GM18505 (cell line): Measurements from ENCODE around the gene ZBTB7C.

Experiments used
- ATAC-seq: cut with Tn5 transposase; IDR thresholded peaks from one replicate; pipeline ENCODE4 v1.9.1; 2021; ENCODE audit not compliant: unreplicated experiment
- POLR2A ChIP-seq: IDR thresholded peaks from 4 replicates; pipeline ENCODE4 v1.6.1; 2011; ENCODE audit warnings: borderline replicate concordance; ENCODE audit not compliant: insufficient read depth, insufficient read length; ENCODE audit errors: extremely low read depth

ZBTB7C gene

DNA sequence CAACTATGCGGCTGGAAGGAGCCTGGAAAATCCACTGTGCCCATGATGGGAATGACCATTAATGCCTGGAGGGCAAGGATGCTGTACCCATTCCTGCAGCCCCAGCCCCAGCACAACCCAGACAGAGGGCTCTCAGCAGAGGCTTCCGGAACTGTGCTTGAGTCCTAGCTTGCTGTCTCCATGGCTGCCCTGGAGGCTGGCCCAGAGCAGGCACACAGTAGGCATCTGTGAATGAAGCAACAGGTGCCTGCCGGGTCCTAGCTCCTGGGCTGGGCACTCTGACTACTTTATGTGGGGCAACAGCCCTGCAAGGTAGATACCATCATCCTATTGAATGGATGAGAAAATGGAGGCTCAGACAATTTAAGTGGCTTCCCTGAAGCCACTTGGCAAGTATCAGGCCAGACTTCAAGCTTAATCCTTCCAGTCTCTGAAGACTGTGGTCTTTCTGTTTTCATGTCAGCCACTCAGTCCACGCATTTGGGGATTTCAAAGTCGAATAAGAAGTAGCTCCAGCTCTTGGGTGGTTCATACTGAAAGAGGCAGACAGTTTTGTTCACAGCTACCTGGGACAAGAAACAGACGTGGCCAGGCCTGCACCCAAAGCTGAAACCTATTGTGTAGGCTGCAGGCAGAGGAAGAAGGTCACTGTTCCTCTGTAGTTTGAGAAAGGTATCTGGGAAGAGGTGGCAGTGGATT, 237.5 kb downstream of the ZBTB7C start:
- TF ChIP-seq POLR2A = no peak

DNA sequence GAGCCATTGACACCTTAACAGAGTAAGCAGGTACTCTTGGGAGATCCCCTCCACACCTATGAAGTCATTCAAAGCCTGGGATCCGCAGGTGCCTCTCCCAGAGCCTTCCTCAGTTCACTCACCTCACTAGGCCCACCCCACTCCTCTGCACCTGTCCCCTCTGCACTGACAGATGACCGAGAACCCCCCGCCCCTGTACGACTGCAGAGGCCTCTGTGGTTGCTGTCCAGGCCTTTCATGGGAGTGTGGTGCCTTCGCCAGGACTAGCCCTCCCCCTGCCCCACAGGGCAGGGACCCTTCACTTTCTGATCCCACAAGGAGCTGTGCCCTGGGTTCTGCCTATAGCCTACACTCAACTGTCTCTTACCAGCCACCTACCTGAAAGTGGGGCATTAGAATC, 238.5 kb downstream of the ZBTB7C start:
- TF ChIP-seq POLR2A = no peak

More for the DNA sequence above, 237.5 kb downstream of the ZBTB7C start:
- ATAC-seq = no peak

GRCh38 chr18:48168861-48169260, 240.3 kb downstream of the ZBTB7C start:
- TF ChIP-seq POLR2A = no peak
- no peak for ATAC-seq

More for the DNA sequence above, 238.5 kb downstream of the ZBTB7C start:
- no peak for ATAC-seq

- ATAC-seq = no peak
- no peak for TF ChIP-seq POLR2A
Measured at GRCh38 chr18:48167897-48168253, 241.3 kb downstream of the ZBTB7C start.

DNA sequence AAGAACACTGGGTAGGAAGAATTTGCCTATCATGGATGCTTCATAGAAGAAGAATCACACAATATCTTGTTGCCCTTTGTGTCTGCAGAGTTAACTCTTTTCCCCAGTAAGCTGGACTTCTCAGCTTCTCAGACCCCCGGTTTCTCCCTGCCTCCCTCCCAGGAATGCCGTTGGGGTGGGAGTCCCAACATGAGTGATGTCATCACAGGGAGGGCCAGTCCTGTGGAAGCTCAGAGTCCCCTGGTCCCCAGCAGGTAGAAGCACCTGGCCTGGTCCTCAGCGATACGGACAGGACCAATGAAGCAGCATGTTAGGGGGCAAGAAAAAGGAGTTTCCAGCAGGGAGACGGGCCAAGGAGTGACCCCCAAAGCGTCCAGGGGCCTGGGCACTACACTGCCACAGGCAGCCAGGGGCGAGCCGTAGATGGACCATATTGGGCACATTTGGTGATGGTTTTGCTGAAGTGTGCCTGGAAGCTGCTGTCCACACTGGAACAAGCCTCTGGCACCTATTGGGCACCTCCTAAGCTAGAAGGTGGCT, 242.8 kb downstream of the ZBTB7C start:
- no peak for ATAC-seq
- no peak for TF ChIP-seq POLR2A

- ATAC-seq = no peak
- no peak for TF ChIP-seq POLR2A
Measured at GRCh38 chr18:48165111-48165866, 243.9 kb downstream of the ZBTB7C start.

GRCh38 chr18:48164701-48165100, 244.5 kb downstream of the ZBTB7C start:
- no peak for ATAC-seq
- TF ChIP-seq POLR2A = no peak

GRCh38 chr18:48164116-48164515, 245.1 kb downstream of the ZBTB7C start:
- TF ChIP-seq POLR2A = no peak
- no peak for ATAC-seq

DNA sequence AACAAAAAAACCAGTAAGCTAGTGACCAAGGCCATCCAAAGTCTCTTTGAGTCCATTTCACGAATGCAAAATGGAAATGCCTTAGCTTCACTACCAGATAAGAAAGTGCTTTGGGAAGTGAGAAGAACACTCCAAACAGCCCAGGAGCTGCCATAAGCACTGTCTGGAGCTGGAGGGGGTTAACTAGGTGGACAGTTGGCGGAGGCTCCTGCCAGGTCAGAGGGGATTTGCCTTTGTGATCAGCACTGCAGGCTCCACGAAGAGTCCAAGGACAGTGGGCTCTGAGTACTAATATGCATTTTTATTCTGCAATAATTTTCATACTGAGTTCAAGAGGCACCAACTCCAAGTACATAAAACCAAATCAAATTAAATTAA, 245.5 kb downstream of the ZBTB7C start:
- no peak for ATAC-seq
- TF ChIP-seq POLR2A = no peak

DNA sequence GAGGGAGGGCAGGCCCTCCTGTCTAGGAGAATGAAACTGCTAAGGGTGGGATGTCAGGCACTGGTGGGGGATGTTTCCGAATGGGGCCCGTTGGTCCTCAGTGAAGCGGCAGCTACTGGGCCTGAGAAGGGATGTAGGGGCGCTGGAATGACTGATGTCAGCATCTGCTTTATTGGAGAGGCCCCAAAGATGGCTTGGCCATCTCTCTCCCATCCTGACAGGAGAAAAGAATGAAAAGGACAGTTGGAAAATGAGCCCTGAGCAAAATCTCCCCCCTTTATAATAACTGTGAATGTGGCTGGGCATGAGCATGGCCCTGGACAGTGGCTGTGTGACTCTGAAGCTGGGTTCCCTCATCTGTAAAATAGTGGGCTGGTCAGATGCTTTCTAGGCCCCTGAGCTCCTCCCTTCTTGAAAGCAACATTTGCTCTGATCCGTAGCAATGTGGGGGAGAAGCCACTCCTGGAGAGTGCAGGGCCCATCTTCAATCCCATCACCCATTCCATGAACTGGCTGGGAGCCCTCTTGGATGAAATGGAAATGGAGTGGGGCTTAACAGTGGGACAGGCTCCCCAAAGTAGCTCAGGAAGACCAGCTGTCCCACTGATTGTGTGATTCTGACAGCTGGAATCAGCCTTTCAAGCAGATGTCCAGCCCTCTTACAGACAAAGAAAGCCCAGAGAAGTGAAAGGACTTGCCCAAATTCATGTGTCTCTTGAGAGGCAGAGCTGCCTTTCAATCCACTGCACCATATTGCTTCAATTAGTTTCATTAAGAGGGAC, 246.0 kb downstream of the ZBTB7C start:
- no peak for ATAC-seq
- TF ChIP-seq POLR2A = no peak

DNA sequence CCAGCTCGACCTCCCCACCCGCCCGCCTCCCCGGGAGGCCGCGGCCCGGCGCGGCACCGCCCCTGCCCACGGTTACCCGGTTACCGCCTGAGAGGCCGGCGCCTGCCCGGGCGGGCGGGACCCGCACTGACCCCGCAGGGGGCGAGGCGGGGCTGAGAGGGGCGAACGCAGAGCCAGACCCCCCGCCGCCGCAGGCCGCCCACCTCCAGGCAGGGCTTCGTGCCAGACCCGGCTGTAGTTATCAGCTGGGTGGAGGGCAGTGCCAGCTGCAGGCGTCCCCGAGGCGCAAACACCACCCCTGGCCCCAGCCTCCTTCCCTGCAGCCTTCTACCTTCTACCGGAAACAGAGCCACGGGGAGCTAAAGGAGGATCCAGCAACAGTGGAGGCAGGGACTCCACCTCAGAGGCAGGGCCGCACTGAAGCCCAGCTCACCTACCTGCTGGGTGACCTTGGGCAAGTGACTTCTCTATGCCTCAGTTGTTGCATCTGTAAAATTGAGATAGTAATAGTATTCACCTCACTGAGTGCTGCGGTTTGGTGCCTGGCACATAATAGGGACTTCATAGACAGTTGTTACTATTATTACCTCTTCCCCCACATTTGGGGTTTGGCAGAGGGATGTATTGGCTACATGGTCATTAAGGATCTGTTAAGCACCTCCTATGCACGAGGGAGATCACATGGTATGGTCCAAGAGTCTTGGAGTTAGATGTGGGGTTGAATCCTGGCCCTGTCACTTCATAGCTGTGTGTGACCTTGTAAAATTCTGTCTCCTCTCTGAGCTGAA, 247.1 kb downstream of the ZBTB7C start:
- peak; percentile 54 for ATAC-seq
- TF ChIP-seq POLR2A = no peak

DNA sequence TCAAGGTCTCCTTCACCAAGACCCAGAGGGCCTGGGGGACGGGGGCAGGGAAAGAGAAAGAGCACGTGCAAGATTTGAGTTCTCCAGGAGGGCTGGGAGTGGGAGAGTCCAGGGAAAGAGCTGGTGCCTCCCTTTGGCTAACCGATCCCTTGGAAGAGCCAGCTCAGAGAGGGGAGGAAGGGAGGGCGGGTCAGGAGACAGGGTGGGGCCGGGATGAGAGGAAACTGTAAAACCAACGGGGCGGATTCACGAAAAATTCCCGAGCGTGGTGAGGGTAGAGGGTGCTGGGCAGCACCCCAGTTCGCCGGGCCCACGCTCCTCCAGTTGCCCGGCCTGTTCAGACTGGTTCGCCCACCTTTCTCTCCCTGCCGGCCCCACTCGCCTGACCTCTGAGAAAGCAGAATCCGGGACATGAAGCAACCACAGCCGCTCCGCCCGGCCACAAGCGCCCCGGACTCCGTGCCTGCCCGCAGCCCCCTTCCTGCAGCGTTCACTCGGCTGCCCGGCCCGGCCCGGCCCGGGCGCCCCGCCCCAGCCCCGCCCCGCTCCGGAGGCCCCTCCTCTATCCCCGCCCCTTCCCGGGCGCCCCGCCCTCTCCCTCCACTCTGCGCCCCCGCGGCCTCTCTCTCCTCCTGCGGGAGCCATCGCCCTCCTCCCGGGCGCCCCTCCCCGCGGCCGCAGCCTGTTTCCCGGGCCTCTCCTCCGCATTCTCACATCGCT, 247.8 kb downstream of the ZBTB7C start:
- TF ChIP-seq POLR2A = no peak
- peak; percentile 74 for ATAC-seq

- TF ChIP-seq POLR2A = no peak
- ATAC-seq = no peak
Measured at GRCh38 chr18:48160622-48161021, 248.6 kb downstream of the ZBTB7C start.

- TF ChIP-seq POLR2A = no peak
- ATAC-seq = no peak
Measured at GRCh38 chr18:48159816-48160215, 249.4 kb downstream of the ZBTB7C start.
